ENCODE measurements around the gene IL36G.

The IL36G gene

GRCh38 chr2:112954364-112954763 lies 23.4 kb upstream of the IL36G start:
- H3K4me3 Mint-ChIP-seq: no peak overlapping the region
- H3K27ac Mint-ChIP-seq: no peak overlapping the region
- H3K36me3 Mint-ChIP-seq (ENCODE audit: insufficient read depth): no peaks in the 10 kb centered on the region
- no peak for ATAC-seq (replicated peaks)
- no peaks in the 10 kb centered on the region for H3K4me1 Mint-ChIP-seq (ENCODE audit: low read depth in 2 of 2)
- H3K27me3 Mint-ChIP-seq: peaks cover 46 to 47% of the 10 kb centered on the region in 2 donors
- no peaks in the 10 kb centered on the region for H3K9me3 Mint-ChIP-seq
- DNase-seq: no peak

GRCh38 chr2:112957511-112957910 lies 20.3 kb upstream of the IL36G start:
- Mint-ChIP-seq H3K4me3 (no peak overlapping the region), H3K27me3 (peaks cover 19 to 21% of the 10 kb centered on the region in 2 donors), H3K4me1 (ENCODE audit: low read depth in 2 of 2) (no peaks in the 10 kb centered on the region), H3K9me3 (no peaks in the 10 kb centered on the region), H3K27ac (no peak overlapping the region), H3K36me3 (ENCODE audit: insufficient read depth) (no peaks in the 10 kb centered on the region)
- ATAC-seq (replicated peaks) (no peak), DNase-seq (no peak)

- Mint-ChIP-seq H3K27ac (no peak overlapping the region), H3K4me3 (no peak overlapping the region), H3K36me3 (ENCODE audit: insufficient read depth) (no peaks in the 10 kb centered on the region), H3K27me3 (peaks cover 14 to 31% of the 10 kb centered on the region in 2 donors), H3K4me1 (ENCODE audit: low read depth in 2 of 2) (no peaks in the 10 kb centered on the region), H3K9me3 (no peaks in the 10 kb centered on the region)
- ATAC-seq (replicated peaks) (peak; percentile 73), DNase-seq (peak; percentile 18 to 41 (median 21))
Observed at GRCh38 chr2:112958428-112959108, 19.2 kb upstream of the IL36G start.

- Mint-ChIP-seq H3K4me3 (no peak overlapping the region), H3K27ac (no peak overlapping the region), H3K4me1 (ENCODE audit: low read depth in 2 of 2) (no peaks in the 10 kb centered on the region), H3K36me3 (ENCODE audit: insufficient read depth) (no peaks in the 10 kb centered on the region), H3K9me3 (no peaks in the 10 kb centered on the region), H3K27me3 (peaks cover 18 to 35% of the 10 kb centered on the region in 2 donors)
- no peak for DNase-seq
- ATAC-seq (replicated peaks): no peak
Observed at GRCh38 chr2:112959109-112959812, 18.5 kb upstream of the IL36G start.

GRCh38 chr2:112960230-112960825 lies 17.5 kb upstream of the IL36G start:
- DNase-seq: no peak
- Mint-ChIP-seq H3K4me1 (ENCODE audit: low read depth in 2 of 2) (no peaks in the 10 kb centered on the region), H3K27me3 (peaks cover 7 to 24% of the 10 kb centered on the region in 2 donors), H3K36me3 (ENCODE audit: insufficient read depth) (no peaks in the 10 kb centered on the region), H3K9me3 (no peaks in the 10 kb centered on the region), H3K4me3 (no peak overlapping the region), H3K27ac (no peak overlapping the region)
- ATAC-seq (replicated peaks): no peak

- no peaks in the 10 kb centered on the region for H3K36me3 Mint-ChIP-seq (ENCODE audit: insufficient read depth)
- no peaks in the 10 kb centered on the region for H3K4me1 Mint-ChIP-seq (ENCODE audit: low read depth in 2 of 2)
- DNase-seq: no peak
- no peak for ATAC-seq (replicated peaks)
- no peaks in the 10 kb centered on the region for H3K9me3 Mint-ChIP-seq
- H3K27ac Mint-ChIP-seq: no peak overlapping the region
- peaks cover 12 to 27% of the 10 kb centered on the region in 2 donors for H3K27me3 Mint-ChIP-seq
- no peak overlapping the region for H3K4me3 Mint-ChIP-seq
Observed at GRCh38 chr2:112962308-112963175, 15.3 kb upstream of the IL36G start.

GRCh38 chr2:112967023-112967422 lies 10.8 kb upstream of the IL36G start:
- Mint-ChIP-seq H3K36me3 (ENCODE audit: insufficient read depth) (no peaks in the 10 kb centered on the region), H3K4me3 (no peak overlapping the region), H3K4me1 (ENCODE audit: low read depth in 2 of 2) (no peaks in the 10 kb centered on the region), H3K9me3 (no peaks in the 10 kb centered on the region), H3K27me3 (peaks cover 26 to 49% of the 10 kb centered on the region in 2 donors), H3K27ac (no peak overlapping the region)
- DNase-seq (no peak), ATAC-seq (replicated peaks) (no peak)

- Mint-ChIP-seq H3K4me3 (no peak overlapping the region), H3K27ac (no peak overlapping the region), H3K4me1 (ENCODE audit: low read depth in 2 of 2) (no peaks in the 10 kb centered on the region), H3K9me3 (no peaks in the 10 kb centered on the region), H3K27me3 (peaks cover 44 to 59% of the 10 kb centered on the region in 2 donors), H3K36me3 (ENCODE audit: insufficient read depth) (no peaks in the 10 kb centered on the region)
- DNase-seq (no peak), ATAC-seq (replicated peaks) (no peak)
Observed at GRCh38 chr2:112972423-112973086, 5.3 kb upstream of the IL36G start.

GRCh38 chr2:112973156-112973555 lies 4.7 kb upstream of the IL36G start:
- Mint-ChIP-seq H3K4me3 (no peak overlapping the region), H3K27me3 (peaks cover 44 to 59% of the 10 kb centered on the region in 2 donors), H3K4me1 (ENCODE audit: low read depth in 2 of 2) (no peaks in the 10 kb centered on the region), H3K36me3 (ENCODE audit: insufficient read depth) (no peaks in the 10 kb centered on the region), H3K27ac (no peak overlapping the region), H3K9me3 (no peaks in the 10 kb centered on the region)
- no peak for ATAC-seq (replicated peaks)
- DNase-seq: no peak

- Mint-ChIP-seq H3K4me3 (no peak overlapping the region), H3K4me1 (ENCODE audit: low read depth in 2 of 2) (peaks cover 0 to 7% of the 10 kb centered on the region in 2 donors), H3K36me3 (ENCODE audit: insufficient read depth) (no peaks in the 10 kb centered on the region), H3K27me3 (peaks cover 24 to 28% of the 10 kb centered on the region in 2 donors), H3K9me3 (no peaks in the 10 kb centered on the region), H3K27ac (no peak overlapping the region)
- DNase-seq (no peak), ATAC-seq (replicated peaks) (no peak)
Observed at GRCh38 chr2:112979731-112980130, 1.9 kb downstream of the IL36G start.

GRCh38 chr2:112980537-112980936 lies 2.7 kb downstream of the IL36G start:
- DNase-seq (no peak), ATAC-seq (replicated peaks) (no peak)
- H3K4me1 Mint-ChIP-seq (ENCODE audit: low read depth in 2 of 2): peaks cover 0 to 12% of the 10 kb centered on the region in 2 donors
- H3K27me3 Mint-ChIP-seq: peaks cover 16 to 20% of the 10 kb centered on the region in 2 donors
- H3K36me3 Mint-ChIP-seq (ENCODE audit: insufficient read depth): no peaks in the 10 kb centered on the region
- H3K27ac Mint-ChIP-seq: no peak overlapping the region
- H3K9me3 Mint-ChIP-seq: no peaks in the 10 kb centered on the region
- no peak overlapping the region for H3K4me3 Mint-ChIP-seq

GRCh38 chr2:112985090-112985489 lies 7.3 kb downstream of the IL36G start:
- Mint-ChIP-seq H3K27me3 (no peaks in the 10 kb centered on the region), H3K36me3 (ENCODE audit: insufficient read depth) (no peaks in the 10 kb centered on the region), H3K4me1 (ENCODE audit: low read depth in 2 of 2) (peaks cover 0 to 17% of the 10 kb centered on the region in 2 donors), H3K9me3 (no peaks in the 10 kb centered on the region), H3K27ac (no peak overlapping the region), H3K4me3 (no peak overlapping the region)
- DNase-seq (peak in 1 of 3 experiments; percentile 5), ATAC-seq (replicated peaks) (peak; percentile 64)

- DNase-seq (no peak), ATAC-seq (replicated peaks) (no peak)
- H3K4me3 Mint-ChIP-seq: no peak overlapping the region
- no peak overlapping the region for H3K27ac Mint-ChIP-seq
- peaks cover 0 to 12% of the 10 kb centered on the region in 2 donors for H3K4me1 Mint-ChIP-seq (ENCODE audit: low read depth in 2 of 2)
- H3K9me3 Mint-ChIP-seq: peaks cover 0 to 8% of the 10 kb centered on the region in 2 donors
- H3K27me3 Mint-ChIP-seq: peaks cover 22 to 25% of the 10 kb centered on the region in 2 donors
- no peaks in the 10 kb centered on the region for H3K36me3 Mint-ChIP-seq (ENCODE audit: insufficient read depth)
Observed at GRCh38 chr2:112989611-112990010, 11.8 kb downstream of the IL36G start.

Measured in effector memory CD8-positive, alpha-beta T cell (primary cell).